Measurements from ENCODE around the gene TBC1D22B.

TBC1D22B gene

GRCh38 chr6:37244430-37245310 lies 12.9 kb upstream of the TBC1D22B start:
- H3K27ac ChIP-seq: peak overlapping the region; percentile 85 to 95
- peak; percentile 94 for DNase-seq (ENCODE audit: low spot score)
- H3K4me3 ChIP-seq: peak overlapping the region; percentile 42
- TF ChIP-seq, protein P1, sequence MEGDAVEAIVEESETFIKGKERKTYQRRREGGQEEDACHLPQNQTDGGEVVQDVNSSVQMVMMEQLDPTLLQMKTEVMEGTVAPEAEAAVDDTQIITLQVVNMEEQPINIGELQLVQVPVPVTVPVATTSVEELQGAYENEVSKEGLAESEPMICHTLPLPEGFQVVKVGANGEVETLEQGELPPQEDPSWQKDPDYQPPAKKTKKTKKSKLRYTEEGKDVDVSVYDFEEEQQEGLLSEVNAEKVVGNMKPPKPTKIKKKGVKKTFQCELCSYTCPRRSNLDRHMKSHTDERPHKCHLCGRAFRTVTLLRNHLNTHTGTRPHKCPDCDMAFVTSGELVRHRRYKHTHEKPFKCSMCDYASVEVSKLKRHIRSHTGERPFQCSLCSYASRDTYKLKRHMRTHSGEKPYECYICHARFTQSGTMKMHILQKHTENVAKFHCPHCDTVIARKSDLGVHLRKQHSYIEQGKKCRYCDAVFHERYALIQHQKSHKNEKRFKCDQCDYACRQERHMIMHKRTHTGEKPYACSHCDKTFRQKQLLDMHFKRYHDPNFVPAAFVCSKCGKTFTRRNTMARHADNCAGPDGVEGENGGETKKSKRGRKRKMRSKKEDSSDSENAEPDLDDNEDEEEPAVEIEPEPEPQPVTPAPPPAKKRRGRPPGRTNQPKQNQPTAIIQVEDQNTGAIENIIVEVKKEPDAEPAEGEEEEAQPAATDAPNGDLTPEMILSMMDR (IDR thresholded peaks at IDR 0.05): no peak

DNA sequence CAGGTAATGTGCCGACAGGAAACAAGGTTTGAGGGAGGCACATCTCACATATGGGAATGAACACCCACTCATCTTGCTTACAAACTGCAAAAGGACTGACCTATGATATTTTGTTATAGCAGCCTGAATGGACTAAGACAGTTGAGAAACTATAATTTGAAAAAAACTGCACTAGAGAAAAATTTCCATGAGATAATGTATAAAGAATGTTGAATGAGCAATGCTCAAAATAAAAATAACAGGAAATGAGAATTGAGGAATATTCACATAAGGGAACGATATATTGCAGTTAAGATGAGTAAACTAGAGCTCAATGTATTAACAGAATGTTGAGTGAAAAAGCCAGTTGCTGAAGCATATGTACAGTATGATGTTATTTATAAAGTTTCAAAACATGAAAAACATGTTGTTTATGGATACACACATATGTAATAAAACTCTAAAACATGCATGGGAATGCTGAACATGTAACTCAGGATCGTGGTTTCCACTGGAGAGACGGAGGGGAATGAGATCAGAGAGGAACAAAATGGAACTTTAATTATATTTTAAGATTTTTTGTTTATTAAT lies 6.3 kb upstream of the TBC1D22B start:
- no peak for DNase-seq (ENCODE audit: low spot score)
- Histone ChIP-seq H3K27ac (no peak overlapping the region), H3K4me3 (no peak overlapping the region)
- TF ChIP-seq, protein P1 (IDR thresholded peaks at IDR 0.05): no peak

DNA sequence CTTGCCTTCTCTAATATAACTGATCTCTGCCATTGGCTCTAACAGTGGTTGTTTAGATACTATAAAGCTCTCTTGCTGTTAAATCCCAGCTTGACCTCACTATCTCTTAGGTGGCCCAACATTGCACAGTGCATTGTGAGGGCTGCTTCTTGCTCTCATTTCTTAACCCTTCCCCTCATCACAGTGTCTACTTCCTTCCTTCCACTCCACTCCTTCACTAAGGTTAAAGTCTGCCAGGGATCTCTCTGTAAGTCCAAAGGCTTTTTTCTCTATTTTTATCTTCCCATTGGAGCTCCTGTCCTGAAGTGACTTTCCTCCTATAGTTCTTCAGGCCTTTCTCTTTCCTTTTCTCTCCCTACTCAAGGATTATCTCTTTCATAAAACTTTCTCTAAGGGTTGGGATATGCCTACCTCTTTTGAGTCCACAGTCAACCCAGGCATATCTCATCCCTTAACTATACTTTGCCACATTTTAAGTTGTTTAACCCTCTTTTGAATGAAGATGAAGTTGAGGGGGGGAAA lies 4.0 kb upstream of the TBC1D22B start:
- no peak for DNase-seq (ENCODE audit: low spot score)
- no peak overlapping the region for H3K27ac ChIP-seq
- TF ChIP-seq, protein P1 (IDR thresholded peaks at IDR 0.05): no peak
- H3K4me3 ChIP-seq: no peak overlapping the region

- Histone ChIP-seq H3K4me3 (no peak overlapping the region), H3K27ac (no peak overlapping the region)
- DNase-seq (ENCODE audit: low spot score): no peak
- TF ChIP-seq, protein P1 (IDR thresholded peaks at IDR 0.05): no peak
Measured at GRCh38 chr6:37254881-37255280, 2.7 kb upstream of the TBC1D22B start.

GRCh38 chr6:37256692-37257319 lies 766 bp upstream of the TBC1D22B start:
- peak overlapping the region; percentile 91 for H3K4me3 ChIP-seq
- no peak for DNase-seq (ENCODE audit: low spot score)
- H3K27ac ChIP-seq: peak overlapping the region in 1 of 2 donors; percentile 81
- TF ChIP-seq, protein P1 (IDR thresholded peaks at IDR 0.05): no peak

- TF ChIP-seq, protein P1 (IDR thresholded peaks at IDR 0.05): no peak
- Histone ChIP-seq H3K4me3 (peak overlapping the region; percentile 91), H3K27ac (peak overlapping the region in 1 of 2 donors; percentile 81)
- DNase-seq (ENCODE audit: low spot score): no peak
Measured at GRCh38 chr6:37257320-37257633, 295 bp upstream of the TBC1D22B start.
